ENCODE data around the gene MROH7.

The MROH7 gene

GRCh38 chr1:54683453-54683852, 41.9 kb downstream of the MROH7 start:
- DNase-seq (ENCODE audit: insufficient read length, low spot score) (no peak), FAIRE-seq (no peak)
- TF ChIP-seq POLR2A (IDR thresholded peaks at IDR 0.05; ENCODE audit: low read depth, low read length) = no peak
- no peak for TF ChIP-seq POLR2AphosphoS5 (IDR thresholded peaks at IDR 0.05; ENCODE audit: low read depth, low read length)
- no peak for TF ChIP-seq TAF1 (IDR thresholded peaks at IDR 0.05; ENCODE audit: low read depth, low read length)
- TF ChIP-seq POU2F2 (IDR thresholded peaks at IDR 0.05; ENCODE audit: low read depth, low read length) = no peak
- no peak for TF ChIP-seq SPI1 (IDR thresholded peaks at IDR 0.05; ENCODE audit: low read depth, low read length)
- TF ChIP-seq PAX5 (IDR thresholded peaks at IDR 0.05; ENCODE audit: insufficient read depth, low read length, severe bottlenecking) = no peak

DNA sequence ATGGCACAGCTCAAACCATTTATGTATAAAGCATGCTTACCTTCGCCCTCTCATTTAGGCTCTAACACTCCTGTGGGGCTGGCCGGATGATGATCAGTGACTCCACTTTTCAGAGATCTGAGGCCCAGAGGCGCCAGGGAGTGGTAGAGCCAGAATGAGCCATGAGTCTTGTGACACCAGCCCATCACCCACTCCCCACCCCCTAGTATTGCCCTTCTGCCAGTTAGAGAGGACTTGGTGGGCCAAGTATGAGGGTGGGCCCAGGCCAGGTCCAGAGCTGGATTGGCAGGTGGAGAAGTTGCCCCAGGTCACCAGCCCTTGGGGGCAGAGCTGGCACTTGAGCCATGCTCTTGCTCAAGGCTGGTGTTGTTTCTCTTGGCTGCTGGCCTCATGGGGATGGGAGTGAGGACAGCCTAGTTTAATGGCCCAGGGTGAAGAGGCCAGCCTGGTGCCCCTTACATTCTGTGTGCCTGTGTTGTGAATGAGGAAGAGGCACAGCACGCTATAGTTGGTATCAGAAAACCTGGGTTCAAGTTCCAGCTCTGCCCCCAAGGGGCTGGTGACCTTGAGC, 43.8 kb downstream of the MROH7 start:
- DNase-seq (ENCODE audit: insufficient read length, low spot score) (no peak), FAIRE-seq (no peak)
- TF ChIP-seq POLR2AphosphoS5 (IDR thresholded peaks at IDR 0.05; ENCODE audit: low read depth, low read length) (no peak), TAF1 (IDR thresholded peaks at IDR 0.05; ENCODE audit: low read depth, low read length) (no peak), POU2F2 (IDR thresholded peaks at IDR 0.05; ENCODE audit: low read depth, low read length) (no peak), PAX5 (IDR thresholded peaks at IDR 0.05; ENCODE audit: insufficient read depth, low read length, severe bottlenecking) (no peak), POLR2A (IDR thresholded peaks at IDR 0.05; ENCODE audit: low read depth, low read length) (no peak), SPI1 (IDR thresholded peaks at IDR 0.05; ENCODE audit: low read depth, low read length) (no peak)

DNA sequence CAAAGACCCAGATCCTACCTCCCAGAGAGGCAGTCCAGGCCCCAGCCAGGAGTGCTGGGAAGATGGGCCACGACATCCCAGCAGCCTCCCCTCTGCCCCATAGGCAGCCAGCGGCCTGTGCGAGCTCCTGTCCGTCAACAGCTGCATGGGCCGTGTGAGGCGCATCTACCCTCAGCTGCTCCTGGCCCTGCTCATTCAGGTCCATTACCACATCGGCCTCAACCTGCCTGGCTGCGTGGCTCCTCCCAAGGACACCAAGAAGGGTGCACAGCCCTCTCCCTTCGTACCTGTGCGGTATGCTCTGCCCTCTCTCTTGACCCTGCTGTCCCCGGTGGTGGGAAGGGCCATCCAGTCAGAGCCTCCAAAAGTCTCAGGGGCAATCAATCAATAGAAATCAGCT, 44.6 kb downstream of the MROH7 start:
- FAIRE-seq (no peak), DNase-seq (ENCODE audit: insufficient read length, low spot score) (no peak)
- no peak for TF ChIP-seq POU2F2 (IDR thresholded peaks at IDR 0.05; ENCODE audit: low read depth, low read length)

- FAIRE-seq (no peak), DNase-seq (ENCODE audit: insufficient read length, low spot score) (no peak)
- TF ChIP-seq TAF1 (IDR thresholded peaks at IDR 0.05; ENCODE audit: low read depth, low read length) (no peak), POLR2A (IDR thresholded peaks at IDR 0.05; ENCODE audit: low read depth, low read length) (no peak), SPI1 (IDR thresholded peaks at IDR 0.05; ENCODE audit: low read depth, low read length) (no peak), POLR2AphosphoS5 (IDR thresholded peaks at IDR 0.05; ENCODE audit: low read depth, low read length) (no peak), PAX5 (IDR thresholded peaks at IDR 0.05; ENCODE audit: insufficient read depth, low read length, severe bottlenecking) (no peak), POU2F2 (IDR thresholded peaks at IDR 0.05; ENCODE audit: low read depth, low read length) (no peak)
Observed at GRCh38 chr1:54694771-54695170, 53.2 kb downstream of the MROH7 start.

GRCh38 chr1:54695221-54695620, 53.6 kb downstream of the MROH7 start:
- FAIRE-seq (no peak), DNase-seq (ENCODE audit: insufficient read length, low spot score) (no peak)
- no peak for TF ChIP-seq SPI1 (IDR thresholded peaks at IDR 0.05; ENCODE audit: low read depth, low read length)
- TF ChIP-seq TAF1 (IDR thresholded peaks at IDR 0.05; ENCODE audit: low read depth, low read length) = no peak
- TF ChIP-seq POLR2A (IDR thresholded peaks at IDR 0.05; ENCODE audit: low read depth, low read length) = no peak
- no peak for TF ChIP-seq POU2F2 (IDR thresholded peaks at IDR 0.05; ENCODE audit: low read depth, low read length)
- no peak for TF ChIP-seq POLR2AphosphoS5 (IDR thresholded peaks at IDR 0.05; ENCODE audit: low read depth, low read length)
- no peak for TF ChIP-seq PAX5 (IDR thresholded peaks at IDR 0.05; ENCODE audit: insufficient read depth, low read length, severe bottlenecking)

GRCh38 chr1:54695764-54696163, 54.2 kb downstream of the MROH7 start:
- FAIRE-seq (no peak), DNase-seq (ENCODE audit: insufficient read length, low spot score) (no peak)
- TF ChIP-seq POLR2A (IDR thresholded peaks at IDR 0.05; ENCODE audit: low read depth, low read length) (no peak), POLR2AphosphoS5 (IDR thresholded peaks at IDR 0.05; ENCODE audit: low read depth, low read length) (no peak), PAX5 (IDR thresholded peaks at IDR 0.05; ENCODE audit: insufficient read depth, low read length, severe bottlenecking) (no peak)

GRCh38 chr1:54696262-54696661, 54.7 kb downstream of the MROH7 start:
- TF ChIP-seq SPI1 (IDR thresholded peaks at IDR 0.05; ENCODE audit: low read depth, low read length) = no peak
- TF ChIP-seq POLR2A (IDR thresholded peaks at IDR 0.05; ENCODE audit: low read depth, low read length) = no peak
- TF ChIP-seq PAX5 (IDR thresholded peaks at IDR 0.05; ENCODE audit: insufficient read depth, low read length, severe bottlenecking) = no peak
- no peak for TF ChIP-seq TAF1 (IDR thresholded peaks at IDR 0.05; ENCODE audit: low read depth, low read length)
- TF ChIP-seq POLR2AphosphoS5 (IDR thresholded peaks at IDR 0.05; ENCODE audit: low read depth, low read length) = no peak
- TF ChIP-seq POU2F2 (IDR thresholded peaks at IDR 0.05; ENCODE audit: low read depth, low read length) = no peak
- FAIRE-seq (no peak), DNase-seq (ENCODE audit: insufficient read length, low spot score) (no peak)

- FAIRE-seq (no peak), DNase-seq (ENCODE audit: insufficient read length, low spot score) (no peak)
- no peak for TF ChIP-seq POU2F2 (IDR thresholded peaks at IDR 0.05; ENCODE audit: low read depth, low read length)
- TF ChIP-seq POLR2A (IDR thresholded peaks at IDR 0.05; ENCODE audit: low read depth, low read length) = no peak
- TF ChIP-seq POLR2AphosphoS5 (IDR thresholded peaks at IDR 0.05; ENCODE audit: low read depth, low read length) = no peak
- no peak for TF ChIP-seq SPI1 (IDR thresholded peaks at IDR 0.05; ENCODE audit: low read depth, low read length)
- no peak for TF ChIP-seq PAX5 (IDR thresholded peaks at IDR 0.05; ENCODE audit: insufficient read depth, low read length, severe bottlenecking)
- TF ChIP-seq TAF1 (IDR thresholded peaks at IDR 0.05; ENCODE audit: low read depth, low read length) = no peak
Observed at GRCh38 chr1:54697896-54698295, 56.3 kb downstream of the MROH7 start.

- DNase-seq (ENCODE audit: insufficient read length, low spot score) (no peak), FAIRE-seq (no peak)
- TF ChIP-seq TAF1 (IDR thresholded peaks at IDR 0.05; ENCODE audit: low read depth, low read length) (no peak), SPI1 (IDR thresholded peaks at IDR 0.05; ENCODE audit: low read depth, low read length) (no peak), POU2F2 (IDR thresholded peaks at IDR 0.05; ENCODE audit: low read depth, low read length) (no peak), POLR2A (IDR thresholded peaks at IDR 0.05; ENCODE audit: low read depth, low read length) (no peak), POLR2AphosphoS5 (IDR thresholded peaks at IDR 0.05; ENCODE audit: low read depth, low read length) (no peak), PAX5 (IDR thresholded peaks at IDR 0.05; ENCODE audit: insufficient read depth, low read length, severe bottlenecking) (no peak)
Observed at GRCh38 chr1:54698346-54698745, 56.8 kb downstream of the MROH7 start.

GRCh38 chr1:54699936-54700525, 58.4 kb downstream of the MROH7 start:
- DNase-seq (ENCODE audit: insufficient read length, low spot score) (no peak), FAIRE-seq (no peak)
- TF ChIP-seq POLR2A (IDR thresholded peaks at IDR 0.05; ENCODE audit: low read depth, low read length) = no peak
- no peak for TF ChIP-seq PAX5 (IDR thresholded peaks at IDR 0.05; ENCODE audit: insufficient read depth, low read length, severe bottlenecking)
- TF ChIP-seq TAF1 (IDR thresholded peaks at IDR 0.05; ENCODE audit: low read depth, low read length) = no peak
- no peak for TF ChIP-seq POLR2AphosphoS5 (IDR thresholded peaks at IDR 0.05; ENCODE audit: low read depth, low read length)
- no peak for TF ChIP-seq SPI1 (IDR thresholded peaks at IDR 0.05; ENCODE audit: low read depth, low read length)
- TF ChIP-seq POU2F2 (IDR thresholded peaks at IDR 0.05; ENCODE audit: low read depth, low read length) = no peak

All from GM12891 (cell line).